ACHN (cell line): ENCODE results near the gene LMO1.

Experiments
- DNase-seq: peaks from one replicate; pipeline ENCODE4 v3.0.0-alpha.2; 2015
- in situ Hi-C: cut with HindIII; loops from 2 replicates; pipeline ENCODE4 v1.10.0; 2017; ENCODE audit warnings: low sequenced_read_pairs, low pct_ligation_motif_present, low pct_unique_long_range_greater_than_20kb

The LMO1 gene

GRCh38 chr11:8221046-8221723 is 42.5 kb downstream of the LMO1 start:
- no peak for DNase-seq
- in situ Hi-C loops: no loop called here

- no peak for DNase-seq
- in situ Hi-C loops: no loop called here
Observed at GRCh38 chr11:8220261-8221045, 43.2 kb downstream of the LMO1 start.

- peak; percentile 57 for DNase-seq
- in situ Hi-C loops: no loop called here
Observed at GRCh38 chr11:8219257-8220021, 44.2 kb downstream of the LMO1 start.

GRCh38 chr11:8218840-8219239 is 44.8 kb downstream of the LMO1 start:
- no peak for DNase-seq
- in situ Hi-C loops: no loop called here

- no peak for DNase-seq
- in situ Hi-C loops: no loop called here
Observed at GRCh38 chr11:8218409-8218808, 45.3 kb downstream of the LMO1 start.

- in situ Hi-C loops: no loop called here
Observed at GRCh38 chr11:8217926-8218325, 45.8 kb downstream of the LMO1 start.

GRCh38 chr11:8217136-8217535 is 46.5 kb downstream of the LMO1 start:
- no peak for DNase-seq
- in situ Hi-C loops: no loop called here

More at GRCh38 chr11:8217926-8218325, 45.8 kb downstream of the LMO1 start:
- DNase-seq: no peak

GRCh38 chr11:8213376-8213775 is 50.3 kb downstream of the LMO1 start:
- in situ Hi-C loops: no loop called here
- DNase-seq: no peak

- DNase-seq: peak; percentile 15
- in situ Hi-C loops: no loop called here
Observed at GRCh38 chr11:8209208-8209807, 54.4 kb downstream of the LMO1 start.

GRCh38 chr11:8207080-8208000 is 56.3 kb downstream of the LMO1 start:
- DNase-seq: no peak

GRCh38 chr11:8206251-8207079 is 57.2 kb downstream of the LMO1 start:
- DNase-seq: no peak
- in situ Hi-C loops: no loop called here

More at GRCh38 chr11:8207080-8208000, 56.3 kb downstream of the LMO1 start:
- in situ Hi-C loops: no loop called here

- in situ Hi-C loops: no loop called here
- DNase-seq: no peak
Observed at GRCh38 chr11:8205566-8205965, 58.1 kb downstream of the LMO1 start.

- in situ Hi-C loops: no loop called here
- no peak for DNase-seq
Observed at GRCh38 chr11:8204596-8204995, 59.1 kb downstream of the LMO1 start.

- DNase-seq: no peak
- in situ Hi-C loops: no loop called here
Observed at GRCh38 chr11:8204025-8204424, 59.7 kb downstream of the LMO1 start.

GRCh38 chr11:8203414-8203715 is 60.3 kb downstream of the LMO1 start:
- in situ Hi-C loops: no loop called here

GRCh38 chr11:8202516-8203413 is 60.9 kb downstream of the LMO1 start:
- in situ Hi-C loops: no loop called here
- no peak for DNase-seq

More at GRCh38 chr11:8203414-8203715, 60.3 kb downstream of the LMO1 start:
- no peak for DNase-seq
